Mammary epithelial cell (primary cell): ENCODE data around the gene SYNE1.

Experiments used
- EZH2 ChIP-seq: IDR thresholded peaks from 2 replicates; pipeline ENCODE4 v1.6.1; 2012; ENCODE audit warnings: low read length, inconsistent platforms, borderline replicate concordance
- TF ChIP-seq, protein P1 (sequence below), 2 donors: IDR thresholded peaks in 1 of 2; conservative IDR thresholded peaks in 1 of 2; 2 replicates each; pipeline ENCODE4 v1.5.1; 2011 to 2012; ENCODE audit warnings: inconsistent platforms in 2 of 2, low read length in 2 of 2, mild to moderate bottlenecking in 2 of 2, control low read depth in 1 of 2, low read depth in 1 of 2; ENCODE audit not compliant: insufficient read depth in 1 of 2; ENCODE audit errors: extremely low read depth in 1 of 2

- TF ChIP-seq, protein P1, sequence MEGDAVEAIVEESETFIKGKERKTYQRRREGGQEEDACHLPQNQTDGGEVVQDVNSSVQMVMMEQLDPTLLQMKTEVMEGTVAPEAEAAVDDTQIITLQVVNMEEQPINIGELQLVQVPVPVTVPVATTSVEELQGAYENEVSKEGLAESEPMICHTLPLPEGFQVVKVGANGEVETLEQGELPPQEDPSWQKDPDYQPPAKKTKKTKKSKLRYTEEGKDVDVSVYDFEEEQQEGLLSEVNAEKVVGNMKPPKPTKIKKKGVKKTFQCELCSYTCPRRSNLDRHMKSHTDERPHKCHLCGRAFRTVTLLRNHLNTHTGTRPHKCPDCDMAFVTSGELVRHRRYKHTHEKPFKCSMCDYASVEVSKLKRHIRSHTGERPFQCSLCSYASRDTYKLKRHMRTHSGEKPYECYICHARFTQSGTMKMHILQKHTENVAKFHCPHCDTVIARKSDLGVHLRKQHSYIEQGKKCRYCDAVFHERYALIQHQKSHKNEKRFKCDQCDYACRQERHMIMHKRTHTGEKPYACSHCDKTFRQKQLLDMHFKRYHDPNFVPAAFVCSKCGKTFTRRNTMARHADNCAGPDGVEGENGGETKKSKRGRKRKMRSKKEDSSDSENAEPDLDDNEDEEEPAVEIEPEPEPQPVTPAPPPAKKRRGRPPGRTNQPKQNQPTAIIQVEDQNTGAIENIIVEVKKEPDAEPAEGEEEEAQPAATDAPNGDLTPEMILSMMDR (conservative IDR thresholded peaks at IDR 0.05 in 1 of 2, IDR thresholded peaks at IDR 0.05 in 1 of 2; ENCODE audit: extremely low read depth in 1 of 2, insufficient read depth in 1 of 2, low read depth in 1 of 2, low read length in 2 of 2), result no peak
- no peak for TF ChIP-seq EZH2
Measured at GRCh38 chr6:152594701-152595100, 42.5 kb downstream of the SYNE1 start.
